B cell (primary cell): ENCODE results near the gene CCND3.

Experiments used
- EZH2 ChIP-seq: IDR thresholded peaks from 2 replicates; pipeline ENCODE4 v1.6.1; 2012; ENCODE audit warnings: borderline replicate concordance, low read depth, mild to moderate bottlenecking, moderate library complexity, low read length; ENCODE audit not compliant: insufficient read depth, poor library complexity, severe bottlenecking
- TF ChIP-seq, protein P1 (sequence below): fragments of 200-600 bp; IDR thresholded peaks from one replicate; pipeline ENCODE4 v1.8.0; 2022; ENCODE audit warnings: antibody characterized with exemption, mild to moderate bottlenecking

DNA sequence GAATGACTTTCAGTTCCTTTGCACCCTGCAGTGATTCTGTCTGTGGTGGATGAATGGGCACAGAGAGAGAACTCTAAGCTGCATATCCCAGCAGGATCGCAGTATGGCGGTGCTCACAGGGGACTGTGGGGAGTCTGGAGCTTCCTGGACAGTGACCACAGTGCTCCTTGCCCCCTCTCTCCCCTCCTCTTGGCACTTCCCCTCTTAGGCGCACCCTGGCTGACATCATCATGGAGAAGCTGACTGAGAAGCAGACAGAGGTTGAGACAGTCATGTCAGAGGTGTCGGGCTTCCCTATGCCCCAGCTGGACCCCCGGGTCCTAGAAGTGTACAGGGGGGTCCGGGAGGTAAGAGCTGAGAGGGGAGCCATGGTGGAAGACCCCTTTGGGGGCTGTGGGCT, 11.7 kb downstream of the CCND3 start:
- TF ChIP-seq, protein P1, sequence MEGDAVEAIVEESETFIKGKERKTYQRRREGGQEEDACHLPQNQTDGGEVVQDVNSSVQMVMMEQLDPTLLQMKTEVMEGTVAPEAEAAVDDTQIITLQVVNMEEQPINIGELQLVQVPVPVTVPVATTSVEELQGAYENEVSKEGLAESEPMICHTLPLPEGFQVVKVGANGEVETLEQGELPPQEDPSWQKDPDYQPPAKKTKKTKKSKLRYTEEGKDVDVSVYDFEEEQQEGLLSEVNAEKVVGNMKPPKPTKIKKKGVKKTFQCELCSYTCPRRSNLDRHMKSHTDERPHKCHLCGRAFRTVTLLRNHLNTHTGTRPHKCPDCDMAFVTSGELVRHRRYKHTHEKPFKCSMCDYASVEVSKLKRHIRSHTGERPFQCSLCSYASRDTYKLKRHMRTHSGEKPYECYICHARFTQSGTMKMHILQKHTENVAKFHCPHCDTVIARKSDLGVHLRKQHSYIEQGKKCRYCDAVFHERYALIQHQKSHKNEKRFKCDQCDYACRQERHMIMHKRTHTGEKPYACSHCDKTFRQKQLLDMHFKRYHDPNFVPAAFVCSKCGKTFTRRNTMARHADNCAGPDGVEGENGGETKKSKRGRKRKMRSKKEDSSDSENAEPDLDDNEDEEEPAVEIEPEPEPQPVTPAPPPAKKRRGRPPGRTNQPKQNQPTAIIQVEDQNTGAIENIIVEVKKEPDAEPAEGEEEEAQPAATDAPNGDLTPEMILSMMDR = no peak
- no peak for TF ChIP-seq EZH2
